PFSK-1 (cell line): ENCODE measurements around the gene GSS.

Source experiments
- FOXP2 ChIP-seq: optimal IDR thresholded peaks from 2 replicates; pipeline ENCODE3; 2011; ENCODE audit warnings: borderline replicate concordance, control low read depth, inconsistent platforms; ENCODE audit not compliant: insufficient read depth; ENCODE audit errors: extremely low read length, extremely low read depth
- POLR2AphosphoS5 ChIP-seq: IDR thresholded peaks from 2 replicates; pipeline ENCODE4 v1.6.1; 2012; ENCODE audit warnings: low read depth, mild to moderate bottlenecking, control low read depth, low read length, moderate library complexity
- SIN3A ChIP-seq: IDR thresholded peaks from 2 replicates; pipeline ENCODE4 v1.6.1; 2012; ENCODE audit warnings: mild to moderate bottlenecking, low read length, moderate library complexity, borderline replicate concordance; ENCODE audit not compliant: insufficient read depth
- TAF1 ChIP-seq: IDR thresholded peaks from 2 replicates; pipeline ENCODE4 v1.6.1; 2012; ENCODE audit warnings: low read length, control low read depth, borderline replicate concordance; ENCODE audit not compliant: insufficient read depth
- TF ChIP-seq, protein P1 (sequence below), 2 experiments: IDR thresholded peaks; 2 replicates each; pipeline versions ENCODE4 v1.6.1 to v1.8.0; 2011 to 2012; ENCODE audit warnings: low read depth in 2 of 2, low read length in 2 of 2, control low read depth in 1 of 2, inconsistent platforms in 1 of 2, mild to moderate bottlenecking in 1 of 2, moderate library complexity in 1 of 2; ENCODE audit not compliant: insufficient read depth in 1 of 2

GSS gene

DNA sequence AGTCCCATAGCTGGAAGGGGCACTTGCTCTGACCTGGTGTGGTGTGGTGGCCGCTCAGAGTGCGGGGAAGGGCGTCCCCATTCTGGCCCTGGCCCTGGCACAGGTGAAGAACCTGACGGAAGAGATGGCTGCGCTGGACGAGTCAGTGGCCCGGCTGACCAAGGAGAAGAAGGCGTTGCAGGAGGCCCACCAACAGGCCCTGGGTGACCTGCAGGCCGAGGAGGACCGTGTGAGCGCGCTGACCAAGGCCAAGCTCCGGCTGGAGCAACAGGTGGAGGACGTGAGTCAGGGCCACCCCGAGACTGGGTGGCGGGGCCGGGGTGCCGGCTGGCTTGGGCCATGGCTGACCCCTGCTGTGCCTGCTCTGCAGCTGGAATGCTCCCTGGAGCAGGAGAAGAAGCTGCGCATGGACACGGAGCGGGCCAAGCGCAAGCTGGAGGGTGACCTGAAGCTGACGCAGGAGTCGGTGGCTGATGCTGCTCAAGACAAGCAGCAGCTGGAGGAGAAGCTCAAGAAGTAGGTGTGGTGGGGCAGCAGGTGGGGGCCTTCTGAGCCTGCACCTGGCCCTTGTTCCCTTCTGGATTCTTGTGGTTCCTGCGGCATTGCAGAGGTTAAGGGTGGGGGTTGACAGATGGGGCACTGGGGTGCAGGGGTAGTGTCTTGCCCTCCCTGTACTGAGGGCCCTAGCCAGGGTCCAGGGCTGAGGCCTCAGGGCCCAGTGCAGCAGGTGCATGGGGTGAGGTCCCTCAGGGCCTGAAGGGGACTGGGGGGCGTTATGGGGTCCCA, 40.8 kb upstream of the GSS start:
- TF ChIP-seq FOXP2 (no peak), POLR2AphosphoS5 (no peak), TAF1 (no peak), SIN3A (no peak)
- TF ChIP-seq, protein P1, sequence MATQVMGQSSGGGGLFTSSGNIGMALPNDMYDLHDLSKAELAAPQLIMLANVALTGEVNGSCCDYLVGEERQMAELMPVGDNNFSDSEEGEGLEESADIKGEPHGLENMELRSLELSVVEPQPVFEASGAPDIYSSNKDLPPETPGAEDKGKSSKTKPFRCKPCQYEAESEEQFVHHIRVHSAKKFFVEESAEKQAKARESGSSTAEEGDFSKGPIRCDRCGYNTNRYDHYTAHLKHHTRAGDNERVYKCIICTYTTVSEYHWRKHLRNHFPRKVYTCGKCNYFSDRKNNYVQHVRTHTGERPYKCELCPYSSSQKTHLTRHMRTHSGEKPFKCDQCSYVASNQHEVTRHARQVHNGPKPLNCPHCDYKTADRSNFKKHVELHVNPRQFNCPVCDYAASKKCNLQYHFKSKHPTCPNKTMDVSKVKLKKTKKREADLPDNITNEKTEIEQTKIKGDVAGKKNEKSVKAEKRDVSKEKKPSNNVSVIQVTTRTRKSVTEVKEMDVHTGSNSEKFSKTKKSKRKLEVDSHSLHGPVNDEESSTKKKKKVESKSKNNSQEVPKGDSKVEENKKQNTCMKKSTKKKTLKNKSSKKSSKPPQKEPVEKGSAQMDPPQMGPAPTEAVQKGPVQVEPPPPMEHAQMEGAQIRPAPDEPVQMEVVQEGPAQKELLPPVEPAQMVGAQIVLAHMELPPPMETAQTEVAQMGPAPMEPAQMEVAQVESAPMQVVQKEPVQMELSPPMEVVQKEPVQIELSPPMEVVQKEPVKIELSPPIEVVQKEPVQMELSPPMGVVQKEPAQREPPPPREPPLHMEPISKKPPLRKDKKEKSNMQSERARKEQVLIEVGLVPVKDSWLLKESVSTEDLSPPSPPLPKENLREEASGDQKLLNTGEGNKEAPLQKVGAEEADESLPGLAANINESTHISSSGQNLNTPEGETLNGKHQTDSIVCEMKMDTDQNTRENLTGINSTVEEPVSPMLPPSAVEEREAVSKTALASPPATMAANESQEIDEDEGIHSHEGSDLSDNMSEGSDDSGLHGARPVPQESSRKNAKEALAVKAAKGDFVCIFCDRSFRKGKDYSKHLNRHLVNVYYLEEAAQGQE (IDR thresholded peaks at IDR 0.05; ENCODE audit: insufficient read depth in 1 of 2, low read depth in 2 of 2, low read length in 2 of 2), result no peak

DNA sequence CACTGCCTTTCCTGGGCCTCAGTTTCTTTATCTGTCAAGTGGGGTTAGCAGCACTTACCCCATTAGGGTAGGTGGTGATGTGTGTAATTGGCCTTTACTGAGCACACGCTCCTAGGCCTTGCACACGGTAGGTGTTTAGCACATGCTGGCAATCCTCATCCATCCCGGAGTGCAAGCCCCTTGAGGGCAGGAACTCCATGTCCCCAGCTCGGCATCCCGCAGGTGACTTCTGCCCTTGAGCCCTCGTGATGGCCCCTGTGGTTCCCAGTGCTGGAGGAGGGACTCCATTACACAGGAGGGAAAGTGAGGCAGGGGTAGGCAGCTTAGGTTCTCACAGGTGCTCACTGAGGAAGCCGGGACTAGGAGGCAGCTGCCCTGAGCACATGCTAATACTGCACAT, 40.1 kb upstream of the GSS start:
- TF ChIP-seq FOXP2 (no peak), TAF1 (no peak), SIN3A (no peak), POLR2AphosphoS5 (no peak)
- TF ChIP-seq, protein P1 (IDR thresholded peaks at IDR 0.05; ENCODE audit: insufficient read depth in 1 of 2, low read depth in 2 of 2, low read length in 2 of 2), result no peak

DNA sequence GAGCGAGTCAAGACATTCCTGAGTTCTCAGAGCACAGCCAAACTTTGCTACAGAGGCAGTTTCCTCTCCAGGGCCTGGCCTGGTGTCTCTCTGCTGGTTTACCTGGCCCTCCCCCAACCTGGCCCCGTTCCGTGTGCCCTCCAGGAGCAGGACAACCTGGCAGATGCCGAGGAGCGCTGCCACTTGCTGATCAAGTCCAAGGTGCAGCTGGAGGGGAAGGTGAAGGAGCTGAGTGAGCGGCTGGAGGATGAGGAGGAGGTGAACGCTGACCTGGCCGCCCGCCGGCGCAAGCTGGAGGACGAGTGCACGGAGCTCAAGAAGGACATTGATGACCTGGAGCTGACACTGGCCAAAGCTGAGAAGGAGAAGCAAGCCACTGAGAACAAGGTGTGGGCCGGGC, 39.6 kb upstream of the GSS start:
- TF ChIP-seq TAF1 (no peak), FOXP2 (no peak), SIN3A (no peak), POLR2AphosphoS5 (no peak)
- TF ChIP-seq, protein P1 (IDR thresholded peaks at IDR 0.05; ENCODE audit: insufficient read depth in 1 of 2, low read depth in 2 of 2, low read length in 2 of 2), result no peak

DNA sequence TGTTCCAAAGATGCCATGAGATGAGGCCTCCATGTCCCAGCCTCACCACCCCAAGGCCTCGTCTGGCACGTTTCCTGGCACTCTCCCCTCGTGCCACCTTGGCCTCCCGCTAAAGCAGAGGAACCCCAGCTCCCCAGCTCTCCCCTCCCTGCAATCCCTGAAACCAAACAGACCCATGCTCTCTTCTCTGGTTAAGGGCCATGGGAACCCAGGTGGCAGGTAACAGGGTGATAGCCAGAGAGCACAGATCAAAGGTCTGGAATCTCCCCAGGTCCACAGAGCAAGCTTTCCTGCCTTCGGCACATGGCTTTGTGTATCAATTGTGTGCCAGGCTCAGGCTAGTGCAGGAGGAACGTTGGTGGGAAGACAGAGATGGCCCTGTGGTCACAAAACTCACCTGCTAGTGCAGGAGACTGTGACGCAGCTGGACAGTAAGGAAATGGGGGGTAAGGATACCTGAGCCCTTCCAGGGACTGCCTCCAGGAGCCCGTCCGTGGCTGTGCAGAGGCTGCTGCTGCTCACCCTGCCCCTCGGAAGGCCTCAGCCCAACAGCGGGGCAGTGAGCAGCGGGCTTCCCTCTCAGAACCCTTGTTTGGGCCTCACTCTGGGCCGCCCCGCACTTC, 39.0 kb upstream of the GSS start:
- TF ChIP-seq SIN3A (no peak), POLR2AphosphoS5 (no peak), FOXP2 (no peak)
- TF ChIP-seq, protein P1 (IDR thresholded peaks at IDR 0.05; ENCODE audit: insufficient read depth in 1 of 2, low read depth in 2 of 2, low read length in 2 of 2), result no peak
